ENCODE results near the gene NT5C3A. TPM values are rescaled to one million over a fixed set of nuclear protein-coding genes. Genes with fewer than 3 reads are reported as not detected.

The NT5C3A gene
- total and polyA plus RNA-seq, 2 of the 13 experiments (the other 11 are each of a cell fraction or from before 2014, with no cell fraction given): 16.9 to 34.0 TPM

- no peak for DNase-seq (ENCODE audit: low spot score)
- peak overlapping the region; percentile 97 for H3K9ac ChIP-seq (ENCODE audit: insufficient read depth, low read depth, low read length)
- WGBS (ENCODE audit: low lambda C conversion rate): 4% methylated on average over 8 of the region's 8 CpGs
Measured at GRCh38 chr7:33061282-33061937, 1.2 kb downstream of the NT5C3A start.

More at GRCh38 chr7:33061282-33061937, 1.2 kb downstream of the NT5C3A start:
- in situ Hi-C loops (cut with HindIII; ENCODE audit: extremely low pct_ligation_motif_present, low pct_unique_long_range_greater_than_20kb) (no loop called here), intact Hi-C loops (cut with micrococcal nuclease; ENCODE audit: unreplicated experiment) (loop anchor here (5.0 kb wide), 2 partner anchors 104 to 569 kb away; partner anchors contain the start of genes FKBP9 and LSM5)
- peak overlapping the region; percentile 78 to 100 (median 93) for H3K4me3 ChIP-seq (replicated peaks in 1 of 3; ENCODE audit: insufficient read depth in 1 of 3, low read depth in 2 of 3, low read length in 3 of 3)
- H3K9me3 ChIP-seq (ENCODE audit: low read length): peaks cover 6% of the 10 kb centered on the region; the same call in 1 of the 2 replicates
- H3K36me3 ChIP-seq (replicated peaks in 1 of 2; ENCODE audit: control insufficient read depth in 1 of 2, insufficient read depth in 2 of 2, low read length in 2 of 2): no peaks in the 10 kb centered on the region; a peak in 1 of 5 replicates
- ATAC-seq (no peak), FAIRE-seq (no peak)
- POLR2A ChIA-PET: interaction anchor here (1.2 to 2.9 kb wide), 4 partner anchors 47 to 172 kb away, joined by 3 to 17 read pairs (median 10); partner anchors contain the start of genes FKBP9 and RP9
- no peak overlapping the region for H2AFZ ChIP-seq (ENCODE audit: low read length)
- peaks cover 58% of the 10 kb centered on the region for H3K79me2 ChIP-seq (ENCODE audit: insufficient read depth, low read length)
- TSS peak; percentile 56 for BruUV-seq (replicated peaks)
- H4K20me1 ChIP-seq (ENCODE audit: insufficient read depth, low read length): peaks cover 18% of the 10 kb centered on the region
- TF ChIP-seq ZNF317 (CRISPR knock-in tag; IDR thresholded peaks at IDR 0.05) (no peak), HOXA7 (CRISPR knock-in tag; IDR thresholded peaks at IDR 0.05) (no peak), ZNF44 (CRISPR knock-in tag; IDR thresholded peaks at IDR 0.05) (no peak), HHEX (CRISPR knock-in tag; IDR thresholded peaks at IDR 0.05) (no peak), ZBTB37 (CRISPR knock-in tag; IDR thresholded peaks at IDR 0.05) (no peak), UBTF (CRISPR knock-in tag; IDR thresholded peaks at IDR 0.05) (no peak), KMT2B (CRISPR knock-in tag; IDR thresholded peaks at IDR 0.05) (no peak), ZBTB34 (CRISPR knock-in tag; IDR thresholded peaks at IDR 0.05) (no peak), AGO2 (optimal IDR thresholded peaks at IDR 0.05; ENCODE audit: low read depth, low read length) (no peak), ZFP36 (IDR thresholded peaks at IDR 0.05; ENCODE audit: borderline replicate concordance, low read depth, low read length, partially characterized antibody) (no peak), CHD4 (IDR thresholded peaks at IDR 0.05; ENCODE audit: borderline replicate concordance, low read length) (no peak), ZNF792 (CRISPR knock-in tag; IDR thresholded peaks at IDR 0.05) (no peak), TARDBP (CRISPR knock-in tag; IDR thresholded peaks at IDR 0.05) (no peak), PHF5A (CRISPR knock-in tag; IDR thresholded peaks at IDR 0.05; ENCODE audit: low read depth, unreplicated experiment) (no peak), EP300 (IDR thresholded peaks at IDR 0.05; ENCODE audit: low read depth in 2 of 2, low read length in 2 of 2) (no peak), EP300 (CRISPR knock-in tag; IDR thresholded peaks at IDR 0.05; ENCODE audit: borderline replicate concordance) (no peak), BORCS8-MEF2B (CRISPR knock-in tag; IDR thresholded peaks at IDR 0.05) (no peak)
- H3K27me3 ChIP-seq (ENCODE audit: control insufficient read depth in 1 of 2, insufficient read depth in 2 of 2, low read length in 2 of 2): no peaks in the 10 kb centered on the region
- H3K4me2 ChIP-seq (ENCODE audit: low read depth, low read length): peak overlapping the region; percentile 84
- peak overlapping the region; percentile 90 for H3K27ac ChIP-seq (ENCODE audit: extremely low read length, insufficient read depth, low read length)
- H3K4me1 ChIP-seq (ENCODE audit: insufficient read depth, low read length): peaks cover 41% of the 10 kb centered on the region
- CTCF ChIA-PET (ENCODE audit: low intra/inter-chr PET ratio, low total read pairs): no interaction called here

All from HepG2 (cell line).